HepG2 (cell line): Measurements from ENCODE around the gene NEURL4. TPM values are rescaled to one million over a fixed set of nuclear protein-coding genes. Genes with fewer than 3 reads are reported as not detected.
A peak's percentile ranks its signal among the peaks of the same experiment; 100 is the strongest.

ENCODE experiments used
- CCDC6 ChIP-seq: sonication (generic); formaldehyde crosslinking; IDR thresholded peaks from 2 replicates; pipeline ENCODE4 v1.8.1; 2022; ENCODE audit warnings: mild to moderate bottlenecking, missing genetic modification reagents, moderate library complexity
- DPF2 ChIP-seq: sonication (generic); formaldehyde crosslinking; IDR thresholded peaks from 2 replicates; pipeline ENCODE4 v1.4.0; 2020; ENCODE audit warnings: mild to moderate bottlenecking, low read depth, missing genetic modification reagents, borderline replicate concordance
- GTF2F1 ChIP-seq: fragments of 150-350 bp; IDR thresholded peaks from 2 replicates; pipeline ENCODE4 v1.6.1; 2014; ENCODE audit warnings: low read length
- HNF1A ChIP-seq, 2 experiments: sonication (generic) in 1 of 2; formaldehyde crosslinking in 1 of 2; IDR thresholded peaks; 2 replicates each; pipeline versions ENCODE4 v1.4.0 to v1.6.1; 2016 to 2020; ENCODE audit warnings: borderline replicate concordance in 1 of 2, low read depth in 1 of 2, mild to moderate bottlenecking in 1 of 2, missing genetic modification reagents in 1 of 2
- KLF16 ChIP-seq, 2 experiments: sonication (generic) in 1 of 2; formaldehyde crosslinking in 1 of 2; IDR thresholded peaks; 2 replicates each; pipeline versions ENCODE4 v1.6.1 to v1.8.0; 2016 to 2023; ENCODE audit warnings: missing genetic modification reagents in 2 of 2, missing compliant biosample characterization in 1 of 2
- LRRFIP1 ChIP-seq: sonication (generic); formaldehyde crosslinking; conservative IDR thresholded peaks from 2 replicates; pipeline ENCODE4 v1.4.0; 2020; ENCODE audit warnings: missing genetic modification reagents
- NPAS2 ChIP-seq: sonication (generic); formaldehyde crosslinking; IDR thresholded peaks from 2 replicates; pipeline ENCODE4 v1.8.0; 2022; ENCODE audit warnings: mild to moderate bottlenecking, missing genetic modification reagents, borderline replicate concordance
- ONECUT2 ChIP-seq: sonication (generic); formaldehyde crosslinking; IDR thresholded peaks from 2 replicates; pipeline ENCODE4 v1.4.0; 2020; ENCODE audit warnings: missing genetic modification reagents
- THAP11 ChIP-seq: IDR thresholded peaks from 2 replicates; pipeline ENCODE4 v1.6.1; 2016; ENCODE audit warnings: missing biosample characterization, missing genetic modification reagents
- ZBTB14 ChIP-seq: sonication (generic); formaldehyde crosslinking; IDR thresholded peaks from 2 replicates; pipeline ENCODE4 v1.4.0; 2020; ENCODE audit warnings: missing genetic modification reagents
- ZBTB40 ChIP-seq, 2 experiments: fragments of 450-650 bp in 1 of 2; sonication (generic) in 1 of 2; formaldehyde crosslinking in 1 of 2; IDR thresholded peaks; 2 replicates each; pipeline versions ENCODE4 v1.6.1 to v1.8.0; 2016 to 2022; ENCODE audit warnings: antibody characterized with exemption in 1 of 2, mild to moderate bottlenecking in 1 of 2, missing genetic modification reagents in 1 of 2
- polyA plus RNA-seq, 8 experiments: library from polyadenylated mRNA; depleted of rRNA in 3 of 8; stranded (reverse) in 7 of 8; unstranded in 1 of 8; fragments of >200 nt; fragmentation: Illumina TruSeq in 4 of 8; extraction: Trizol in 4 of 8; gene quantifications; 2 replicates each; pipeline versions ENCODE4 v1.2.1 to v1.2.3, GENCODE V29; 2011 to 2016; ENCODE audit warnings: low read depth in 4 of 8, missing spikeins in 1 of 8, mixed read lengths in 1 of 8; ENCODE audit not compliant: insufficient read depth in 1 of 8
- total RNA-seq, 5 experiments: library from RNA; depleted of rRNA; stranded (reverse); fragments of >200 nt; fragmentation: Illumina TruSeq; extraction: Trizol; gene quantifications; 2 replicates each; pipeline ENCODE4 v1.2.3, GENCODE V29; 2016; ENCODE audit warnings: low read depth in 1 of 5

The NEURL4 gene
- total and polyA plus RNA-seq, 2 of the 13 experiments (the other 11 are each of a cell fraction or from before 2014, with no cell fraction given) = 14.8 to 15.7 TPM

- no peak for TF ChIP-seq ZBTB40 (IDR thresholded peaks at IDR 0.05)
- 0 out of 2 replicates have a peak, but pooled peaks have one; percentile 36 for TF ChIP-seq ZBTB40 (CRISPR knock-in tag; IDR thresholded peaks at IDR 0.05)
- TF ChIP-seq ZBTB14 (CRISPR knock-in tag) = no peak
- TF ChIP-seq THAP11 (CRISPR knock-in tag) = peak; percentile 81
- no peak for TF ChIP-seq KLF16 (CRISPR knock-in tag; IDR thresholded peaks at IDR 0.05)
- TF ChIP-seq HNF1A (IDR thresholded peaks at IDR 0.05; ENCODE audit: low read depth) = no peak
- no peak for TF ChIP-seq HNF1A (CRISPR knock-in tag; IDR thresholded peaks at IDR 0.05; ENCODE audit: borderline replicate concordance)
- TF ChIP-seq DPF2 (CRISPR knock-in tag) = 0 out of 2 replicates have a peak, but pooled peaks have one; percentile 36
- TF ChIP-seq CCDC6 = no peak
- TF ChIP-seq GTF2F1 = no peak
- no peak for TF ChIP-seq LRRFIP1 (CRISPR knock-in tag)
- TF ChIP-seq NPAS2 (CRISPR knock-in tag) = no peak
- no peak for TF ChIP-seq ONECUT2 (CRISPR knock-in tag)
Observed at GRCh38 chr17:7356072-7356549, 27.0 kb upstream of the NEURL4 start (continued).
